Transverse colon (tissue), 4 donors: ENCODE measurements around the gene DARS1. TPM values are rescaled to one million over a fixed set of nuclear protein-coding genes. Genes with fewer than 3 reads are reported as not detected.

Experiments
- DNase-seq: peaks from one replicate; pipeline ENCODE4 v3.0.0-alpha.2; 2019
- H3K27ac ChIP-seq, 4 donors: fragments of 200-600 bp; sonication (generic); 2 replicates each; pipeline ENCODE4 v1.5.1; 2016 to 2018; ENCODE audit warnings: inconsistent platforms in 4 of 4
- H3K27me3 ChIP-seq: fragments of 200-600 bp; sonication (generic); 2 replicates; pipeline ENCODE4 v1.5.1; 2017; ENCODE audit warnings: inconsistent platforms
- H3K36me3 ChIP-seq, 4 donors: fragments of 200-600 bp; sonication (generic); 2 replicates each; pipeline ENCODE4 v1.5.1; 2017 to 2019; ENCODE audit warnings: inconsistent platforms in 4 of 4
- H3K4me1 ChIP-seq, 4 donors: fragments of 200-600 bp; sonication (generic); 2 replicates each; pipeline ENCODE4 v1.5.1; 2017 to 2020; ENCODE audit warnings: inconsistent platforms in 4 of 4
- H3K4me3 ChIP-seq, 4 donors: fragments of 200-600 bp; sonication (generic); 1 replicate in 1 of 4; 2 replicates in 3 of 4; pipeline versions ENCODE4 v1.5.1 to v1.6.1; 2017 to 2019; ENCODE audit warnings: inconsistent platforms in 4 of 4
- H3K9me3 ChIP-seq, 2 donors: fragments of 200-600 bp; sonication (generic); 2 replicates each; pipeline ENCODE4 v1.5.1; 2017 to 2019; ENCODE audit warnings: inconsistent platforms in 2 of 2
- EP300 ChIP-seq: sonication (generic); formaldehyde crosslinking; IDR thresholded peaks from one replicate; pipeline ENCODE4 v1.6.1; 2017; ENCODE audit warnings: antibody characterized with exemption, low read depth
- POLR2A ChIP-seq: fragments of 450-650 bp; IDR thresholded peaks from one replicate; pipeline ENCODE4 v1.6.1; 2016; ENCODE audit warnings: antibody characterized with exemption, mild to moderate bottlenecking, moderate library complexity
- POLR2AphosphoS5 ChIP-seq, 3 donors: sonication (generic); formaldehyde crosslinking; IDR thresholded peaks; one replicate each; pipeline ENCODE4 v1.6.1; 2016; ENCODE audit warnings: antibody characterized with exemption in 3 of 3
- WGBS, 2 donors: methylation state at CpG; one replicate each; pipeline ENCODE4 v1.1.5; 2018; ENCODE audit warnings: low coverage in 1 of 2; 5-methylcytosine and 5-hydroxymethylcytosine counted together
- in situ Hi-C, 4 donors: fragments of 200-750 bp; cut with MboI; loops; one replicate each; pipeline versions ENCODE4 v1.15.0 to v1.15.1; 2017; ENCODE audit warnings: low sequenced_read_pairs in 3 of 4, low pct_ligation_motif_present in 1 of 4, low pct_unique_long_range_greater_than_20kb in 1 of 4
- intact Hi-C: fragments of 100-400 bp; cut with DNase I; formaldehyde crosslinking; loops from one replicate; pipeline ENCODE4 v1.15.1; 2023; ENCODE audit warnings: low total_unique reads
- total RNA-seq, 4 donors: library from RNA; depleted of rRNA; stranded (reverse); fragments of >200 nt; gene quantifications; one replicate each; pipeline ENCODE4 v1.1.0, GENCODE V29; 2016
- TF ChIP-seq, protein P1 (sequence below), 5 experiments: fragments of 200-600 bp in 3 of 5; fragments of 450-650 bp in 2 of 5; sonication (generic) in 3 of 5; IDR thresholded peaks; 1 replicate in 2 of 5; 2 replicates in 3 of 5; pipeline ENCODE4 v1.5.1; 2016 to 2017; ENCODE audit warnings: antibody characterized with exemption in 5 of 5, inconsistent platforms in 3 of 5, mild to moderate bottlenecking in 2 of 5, moderate library complexity in 1 of 5

Gene DARS1
- total RNA-seq, 4 donors from 2014 or later, result 20.5 to 42.3 (median 37.4) TPM

- no peaks in the 10 kb centered on the region for H3K4me1 ChIP-seq
- intact Hi-C loops (no loop called here), in situ Hi-C loops (no loop called here)
- H3K36me3 ChIP-seq, result no peaks in the 10 kb centered on the region
- DNase-seq, result no peak
- H3K4me3 ChIP-seq, result no peak overlapping the region
- H3K27ac ChIP-seq, result no peak overlapping the region
- 61 to 70% methylated on average over 4 to 8 of the region's 8 CpGs for WGBS, 2 donors
- no peaks in the 10 kb centered on the region for H3K27me3 ChIP-seq
- TF ChIP-seq, protein P1, sequence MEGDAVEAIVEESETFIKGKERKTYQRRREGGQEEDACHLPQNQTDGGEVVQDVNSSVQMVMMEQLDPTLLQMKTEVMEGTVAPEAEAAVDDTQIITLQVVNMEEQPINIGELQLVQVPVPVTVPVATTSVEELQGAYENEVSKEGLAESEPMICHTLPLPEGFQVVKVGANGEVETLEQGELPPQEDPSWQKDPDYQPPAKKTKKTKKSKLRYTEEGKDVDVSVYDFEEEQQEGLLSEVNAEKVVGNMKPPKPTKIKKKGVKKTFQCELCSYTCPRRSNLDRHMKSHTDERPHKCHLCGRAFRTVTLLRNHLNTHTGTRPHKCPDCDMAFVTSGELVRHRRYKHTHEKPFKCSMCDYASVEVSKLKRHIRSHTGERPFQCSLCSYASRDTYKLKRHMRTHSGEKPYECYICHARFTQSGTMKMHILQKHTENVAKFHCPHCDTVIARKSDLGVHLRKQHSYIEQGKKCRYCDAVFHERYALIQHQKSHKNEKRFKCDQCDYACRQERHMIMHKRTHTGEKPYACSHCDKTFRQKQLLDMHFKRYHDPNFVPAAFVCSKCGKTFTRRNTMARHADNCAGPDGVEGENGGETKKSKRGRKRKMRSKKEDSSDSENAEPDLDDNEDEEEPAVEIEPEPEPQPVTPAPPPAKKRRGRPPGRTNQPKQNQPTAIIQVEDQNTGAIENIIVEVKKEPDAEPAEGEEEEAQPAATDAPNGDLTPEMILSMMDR (IDR thresholded peaks at IDR 0.05), result no peak
- no peak for TF ChIP-seq POLR2A
- no peak for TF ChIP-seq EP300
- no peak for TF ChIP-seq POLR2AphosphoS5 (IDR thresholded peaks at IDR 0.05)
- no peaks in the 10 kb centered on the region for H3K9me3 ChIP-seq
These were observed 34.4 kb upstream of the DARS1 start for GRCh38 chr2:136019825-136020224.

GRCh38 chr2:136019306-136019705 lies 33.9 kb upstream of the DARS1 start:
- in situ Hi-C loops, result no loop called here
- TF ChIP-seq EP300 (no peak), POLR2A (no peak), POLR2AphosphoS5 (IDR thresholded peaks at IDR 0.05) (no peak)
- TF ChIP-seq, protein P1 (IDR thresholded peaks at IDR 0.05), result no peak

GRCh38 chr2:136017786-136018185 lies 32.4 kb upstream of the DARS1 start:
- intact Hi-C loops, result no loop called here
- Histone ChIP-seq H3K9me3 (no peaks in the 10 kb centered on the region), H3K27me3 (no peaks in the 10 kb centered on the region), H3K27ac (no peak overlapping the region), H3K4me3 (no peak overlapping the region), H3K36me3 (no peaks in the 10 kb centered on the region), H3K4me1 (peaks cover 0 to 10% (median 0%) of the 10 kb centered on the region in 4 donors)
- WGBS, 2 donors, result 86 to 98% methylated on average over 7 of the region's 7 CpGs
- in situ Hi-C loops, result no loop called here
- TF ChIP-seq POLR2A, result no peak
- TF ChIP-seq EP300, result no peak
- TF ChIP-seq, protein P1 (IDR thresholded peaks at IDR 0.05), result no peak
- no peak for TF ChIP-seq POLR2AphosphoS5 (IDR thresholded peaks at IDR 0.05)
- DNase-seq, result no peak

More at GRCh38 chr2:136019306-136019705, 33.9 kb upstream of the DARS1 start:
- no peaks in the 10 kb centered on the region for H3K27me3 ChIP-seq
- H3K4me1 ChIP-seq, result peaks cover 0 to 4% (median 0%) of the 10 kb centered on the region in 4 donors
- no peaks in the 10 kb centered on the region for H3K36me3 ChIP-seq
- H3K27ac ChIP-seq, result no peak overlapping the region
- no peak for DNase-seq
- no peak overlapping the region for H3K4me3 ChIP-seq
- intact Hi-C loops, result no loop called here
- 83 to 84% methylated on average over 3 to 5 of the region's 5 CpGs for WGBS, 2 donors
- no peaks in the 10 kb centered on the region for H3K9me3 ChIP-seq

GRCh38 chr2:136016836-136017235 lies 31.4 kb upstream of the DARS1 start:
- no peak for TF ChIP-seq POLR2A
- TF ChIP-seq EP300, result no peak
- H3K4me3 ChIP-seq, result no peak overlapping the region
- no peak overlapping the region for H3K27ac ChIP-seq
- DNase-seq, result no peak
- H3K27me3 ChIP-seq, result no peaks in the 10 kb centered on the region
- H3K36me3 ChIP-seq, result no peaks in the 10 kb centered on the region
- peaks cover 0 to 10% (median 0%) of the 10 kb centered on the region in 4 donors for H3K4me1 ChIP-seq
- WGBS, 2 donors, result 92 to 93% methylated on average over 3 of the region's 3 CpGs
- no peaks in the 10 kb centered on the region for H3K9me3 ChIP-seq
- in situ Hi-C loops (no loop called here), intact Hi-C loops (no loop called here)

DNA sequence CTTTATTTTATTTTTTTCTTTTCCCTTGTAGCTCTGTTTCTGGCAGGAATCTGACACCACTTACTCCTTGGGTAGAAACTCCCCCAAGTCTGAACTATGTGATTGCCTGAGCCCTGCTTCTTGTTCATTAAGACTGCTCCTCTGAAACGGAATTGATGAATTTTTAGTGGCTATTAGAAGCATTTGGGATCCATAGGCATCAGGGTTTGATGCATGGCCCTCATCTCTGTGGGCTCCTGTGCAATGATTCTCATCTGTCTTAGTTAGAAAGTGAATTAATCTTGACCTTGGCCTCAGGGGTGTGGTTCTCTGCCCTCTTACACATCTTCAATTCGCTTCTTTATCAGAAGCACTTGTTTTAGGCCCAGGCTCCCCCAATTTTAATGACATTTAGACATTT lies 31.0 kb upstream of the DARS1 start:
- H3K27ac ChIP-seq, result no peak overlapping the region
- no peak overlapping the region for H3K4me3 ChIP-seq
- peaks cover 0 to 10% (median 0%) of the 10 kb centered on the region in 4 donors for H3K4me1 ChIP-seq
- no peaks in the 10 kb centered on the region for H3K27me3 ChIP-seq
- WGBS, 2 donors, result 88 to 93% methylated on average over 2 of the region's 2 CpGs
- TF ChIP-seq EP300, result no peak
- TF ChIP-seq POLR2A, result no peak
- TF ChIP-seq, protein P1 (IDR thresholded peaks at IDR 0.05), result no peak
- no peak for TF ChIP-seq POLR2AphosphoS5 (IDR thresholded peaks at IDR 0.05)
- no peaks in the 10 kb centered on the region for H3K36me3 ChIP-seq
- H3K9me3 ChIP-seq, result no peaks in the 10 kb centered on the region
- in situ Hi-C loops, result no loop called here
- no peak for DNase-seq
- intact Hi-C loops, result no loop called here
